Immature natural killer cell (primary cell): Measurements from ENCODE around the gene RHOU. TPM values are rescaled to one million over a fixed set of nuclear protein-coding genes. Genes with fewer than 3 reads are reported as not detected.

Experiments
- DNase-seq, 3 donors: peaks; one replicate each; pipeline ENCODE4 v3.0.0; 2022; ENCODE audit warnings: mixed read lengths in 1 of 3
- H3K27ac Mint-ChIP-seq, 6 donors: one replicate each; pipeline ENCODE4 v1.8.0; 2020; ENCODE audit warnings: mixed read lengths in 6 of 6, mild to moderate bottlenecking in 5 of 6, inconsistent platforms in 4 of 6, moderate library complexity in 3 of 6
- H3K27me3 Mint-ChIP-seq, 3 donors: one replicate each; pipeline ENCODE4 v1.8.0; 2020 to 2021; ENCODE audit warnings: low read depth in 3 of 3, mild to moderate bottlenecking in 3 of 3, mixed read lengths in 3 of 3, moderate library complexity in 3 of 3, inconsistent platforms in 1 of 3
- H3K36me3 Mint-ChIP-seq, 3 donors: one replicate each; pipeline ENCODE4 v1.8.0; 2020; ENCODE audit warnings: mixed read lengths in 3 of 3, inconsistent platforms in 2 of 3, mild to moderate bottlenecking in 2 of 3
- H3K4me1 Mint-ChIP-seq, 2 donors: one replicate each; pipeline ENCODE4 v1.8.0; 2020; ENCODE audit warnings: inconsistent platforms in 2 of 2, mild to moderate bottlenecking in 2 of 2, mixed read lengths in 2 of 2, moderate library complexity in 1 of 2
- H3K4me3 Mint-ChIP-seq, 5 donors: one replicate each; pipeline ENCODE4 v1.8.0; 2020; ENCODE audit warnings: mild to moderate bottlenecking in 5 of 5, mixed read lengths in 5 of 5, inconsistent platforms in 3 of 5, moderate library complexity in 3 of 5
- H3K9me3 Mint-ChIP-seq, 6 donors: one replicate each; pipeline ENCODE4 v1.8.0; 2020; ENCODE audit warnings: mild to moderate bottlenecking in 6 of 6, mixed read lengths in 6 of 6, inconsistent platforms in 4 of 6, moderate library complexity in 3 of 6
- polyA plus RNA-seq, 3 donors: library from polyadenylated mRNA; unstranded; fragments of 300-500 nt; fragmentation: Illumina TruSeq; gene quantifications; one replicate each; pipeline ENCODE4 v1.2.3, GENCODE V29; 2021

RHOU gene
- polyA plus RNA-seq, 3 donors from 2014 or later, result 0.22 to 0.29 TPM; not detected in 1

GRCh38 chr1:228723287-228723686, 12.0 kb upstream of the RHOU start:
- DNase-seq, result no peak
- Mint-ChIP-seq H3K9me3 (no peaks in the 10 kb centered on the region), H3K27me3 (peaks cover 2 to 4% (median 4%) of the 10 kb centered on the region in 3 donors), H3K4me3 (no peak overlapping the region), H3K27ac (no peak overlapping the region), H3K36me3 (no peaks in the 10 kb centered on the region), H3K4me1 (no peaks in the 10 kb centered on the region)

DNA sequence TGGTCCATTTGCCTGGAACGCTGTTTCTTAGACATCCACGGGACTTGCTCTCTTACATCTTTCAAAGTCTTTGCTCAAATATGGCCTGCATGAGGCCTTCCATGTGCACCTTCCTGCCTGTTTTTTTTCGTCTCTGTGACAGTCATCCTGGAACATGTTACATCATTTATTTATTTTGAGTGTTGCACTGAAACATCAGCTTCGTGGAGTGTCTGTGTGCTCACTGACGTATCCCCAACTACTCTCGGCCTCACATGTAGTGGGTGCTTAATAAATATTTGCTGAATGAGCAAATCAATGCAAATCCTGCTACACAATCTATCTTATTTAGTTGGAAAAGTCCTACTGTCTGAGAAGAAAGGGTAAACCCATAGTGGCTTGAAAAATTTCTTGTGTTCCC, 11.4 kb upstream of the RHOU start:
- Mint-ChIP-seq H3K27ac (no peak overlapping the region), H3K9me3 (no peaks in the 10 kb centered on the region), H3K36me3 (no peaks in the 10 kb centered on the region), H3K4me1 (no peaks in the 10 kb centered on the region), H3K4me3 (peak overlapping the region in 1 of 5 donors; percentile 0), H3K27me3 (peaks cover 2 to 4% (median 4%) of the 10 kb centered on the region in 3 donors)
- no peak for DNase-seq

GRCh38 chr1:228725178-228725577, 10.1 kb upstream of the RHOU start:
- peaks cover 2 to 7% (median 4%) of the 10 kb centered on the region in 3 donors for H3K27me3 Mint-ChIP-seq
- H3K4me3 Mint-ChIP-seq, result no peak overlapping the region
- no peak for DNase-seq
- no peaks in the 10 kb centered on the region for H3K9me3 Mint-ChIP-seq
- H3K4me1 Mint-ChIP-seq, result no peaks in the 10 kb centered on the region
- no peak overlapping the region for H3K27ac Mint-ChIP-seq
- H3K36me3 Mint-ChIP-seq, result no peaks in the 10 kb centered on the region

GRCh38 chr1:228727681-228728171, 7.6 kb upstream of the RHOU start:
- Mint-ChIP-seq H3K4me1 (no peaks in the 10 kb centered on the region), H3K4me3 (no peak overlapping the region), H3K27me3 (peaks cover 4 to 7% (median 4%) of the 10 kb centered on the region in 3 donors), H3K36me3 (peaks cover 0 to 7% (median 0%) of the 10 kb centered on the region in 3 donors), H3K27ac (no peak overlapping the region), H3K9me3 (no peaks in the 10 kb centered on the region)
- DNase-seq, result no peak

DNA sequence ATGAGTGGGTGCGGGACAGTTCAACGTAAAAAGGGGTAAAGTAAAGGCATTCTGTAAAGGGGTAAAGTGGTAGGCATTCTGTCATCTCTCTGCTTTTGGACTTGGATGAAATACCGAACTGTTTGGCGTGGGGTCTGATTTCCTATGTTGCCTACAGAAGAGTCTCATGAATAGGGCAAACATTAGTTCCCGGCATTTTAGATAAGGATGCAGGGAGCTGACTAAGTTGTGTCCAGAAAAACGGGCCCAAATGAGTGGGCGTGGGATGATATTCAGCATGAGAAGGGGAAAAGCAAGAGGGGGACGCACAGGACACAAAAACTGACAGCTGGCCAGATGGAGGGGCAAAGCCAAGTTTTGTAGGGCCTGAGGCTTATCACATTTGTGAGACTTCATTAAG, 2.9 kb upstream of the RHOU start:
- Mint-ChIP-seq H3K27me3 (peaks cover 3 to 14% (median 4%) of the 10 kb centered on the region in 3 donors), H3K36me3 (peaks cover 0 to 7% (median 0%) of the 10 kb centered on the region in 3 donors), H3K9me3 (no peaks in the 10 kb centered on the region), H3K4me1 (peaks cover 11 to 16% of the 10 kb centered on the region in 2 donors), H3K27ac (no peak overlapping the region), H3K4me3 (peak overlapping the region in 1 of 5 donors; percentile 29)
- DNase-seq, result no peak

DNA sequence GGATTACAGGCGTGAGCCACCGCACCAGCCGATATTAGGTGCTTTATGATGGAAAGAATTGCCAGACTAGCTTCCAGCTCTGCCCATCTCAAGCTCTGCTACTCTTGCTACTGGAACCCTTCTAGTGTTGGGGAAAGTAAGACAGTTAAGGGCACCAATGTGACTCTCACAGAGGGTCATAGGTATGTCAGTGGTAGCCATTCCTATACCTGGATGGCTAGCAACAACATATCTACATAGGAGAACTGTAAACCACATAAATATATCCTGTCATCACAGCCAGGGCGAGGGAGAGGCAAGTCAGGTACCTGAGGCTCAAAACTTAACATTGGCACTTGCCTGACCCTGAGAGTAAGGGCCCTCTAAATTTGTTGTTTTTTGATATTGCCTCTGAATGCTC, 1.7 kb upstream of the RHOU start:
- H3K4me3 Mint-ChIP-seq, result no peak overlapping the region
- no peak overlapping the region for H3K27ac Mint-ChIP-seq
- peaks cover 0 to 7% (median 0%) of the 10 kb centered on the region in 3 donors for H3K36me3 Mint-ChIP-seq
- H3K4me1 Mint-ChIP-seq, result peaks cover 11 to 16% of the 10 kb centered on the region in 2 donors
- no peaks in the 10 kb centered on the region for H3K9me3 Mint-ChIP-seq
- H3K27me3 Mint-ChIP-seq, result peaks cover 3 to 12% (median 4%) of the 10 kb centered on the region in 3 donors
- DNase-seq, result no peak

- H3K27me3 Mint-ChIP-seq, result peaks cover 4 to 13% (median 8%) of the 10 kb centered on the region in 3 donors
- H3K27ac Mint-ChIP-seq, result peak overlapping the region in 1 of 6 donors; percentile 17
- H3K4me1 Mint-ChIP-seq, result peaks cover 12 to 16% of the 10 kb centered on the region in 2 donors
- no peaks in the 10 kb centered on the region for H3K9me3 Mint-ChIP-seq
- H3K36me3 Mint-ChIP-seq, result peaks cover 0 to 11% (median 7%) of the 10 kb centered on the region in 3 donors
- peak overlapping the region; percentile 64 to 84 (median 81) for H3K4me3 Mint-ChIP-seq
- DNase-seq, result peak; percentile 6 to 22 (median 15)
Measured at GRCh38 chr1:228735871-228736586, 750 bp downstream of the RHOU start.

DNA sequence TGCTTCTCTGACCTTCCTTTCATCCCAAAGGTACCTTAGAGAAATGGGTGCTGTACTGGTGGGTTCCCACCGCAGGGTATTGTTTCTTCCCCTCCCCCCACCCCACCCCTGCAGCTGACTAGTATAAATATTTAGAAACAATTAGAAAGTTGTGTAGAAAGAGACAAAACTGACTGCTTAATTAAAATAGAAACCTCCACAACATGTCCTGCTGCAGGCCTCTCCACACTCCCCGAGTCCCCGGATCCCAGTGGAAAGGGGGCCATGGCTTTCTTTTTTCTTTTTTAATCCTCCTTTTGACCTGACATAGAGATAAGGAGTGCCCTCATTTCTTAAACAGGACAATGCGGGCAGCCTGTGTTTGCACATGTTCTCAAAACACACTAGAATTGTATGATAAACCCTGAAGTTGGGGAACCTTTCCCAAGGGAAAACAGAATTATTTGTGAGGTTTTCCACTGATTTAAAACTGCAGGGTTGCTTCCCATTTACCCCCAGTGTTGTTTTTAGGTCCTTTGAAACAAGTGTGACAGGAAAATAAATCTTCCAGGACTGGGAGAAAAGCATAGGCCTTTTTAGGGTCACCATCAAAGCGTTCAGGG, 1.7 kb downstream of the RHOU start:
- no peak for DNase-seq
- H3K27me3 Mint-ChIP-seq, result peaks cover 4 to 13% (median 8%) of the 10 kb centered on the region in 3 donors
- peak overlapping the region; percentile 64 to 82 (median 73) for H3K4me3 Mint-ChIP-seq
- no peak overlapping the region for H3K27ac Mint-ChIP-seq
- no peaks in the 10 kb centered on the region for H3K9me3 Mint-ChIP-seq
- H3K4me1 Mint-ChIP-seq, result peaks cover 12 to 16% of the 10 kb centered on the region in 2 donors
- H3K36me3 Mint-ChIP-seq, result peaks cover 0 to 7% (median 7%) of the 10 kb centered on the region in 3 donors

DNA sequence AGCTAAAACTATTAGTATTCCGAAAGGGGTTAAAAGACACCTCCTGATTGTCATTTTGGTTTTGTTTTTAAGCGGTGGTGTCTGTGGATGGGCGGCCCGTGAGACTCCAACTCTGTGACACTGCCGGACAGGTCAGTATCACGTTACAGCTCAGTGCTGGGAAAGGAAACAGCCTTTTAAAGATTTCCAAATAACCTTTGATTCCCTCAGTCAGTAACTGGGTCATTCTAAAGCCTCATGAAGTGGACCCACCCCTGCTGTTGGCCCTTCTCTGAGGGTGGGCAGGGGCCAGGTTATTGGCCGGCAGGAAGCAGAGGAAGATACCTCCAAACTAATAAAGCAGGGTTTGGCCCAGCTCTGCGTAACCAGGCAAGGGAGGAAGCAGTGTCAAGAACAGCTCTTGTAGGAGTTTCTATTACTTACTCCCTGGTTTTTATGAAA, 2.3 kb downstream of the RHOU start:
- DNase-seq, result no peak
- Mint-ChIP-seq H3K27me3 (peaks cover 0 to 13% (median 8%) of the 10 kb centered on the region in 3 donors), H3K4me3 (peak overlapping the region in 1 of 5 donors; percentile 22), H3K9me3 (no peaks in the 10 kb centered on the region), H3K36me3 (peaks cover 0 to 9% (median 9%) of the 10 kb centered on the region in 3 donors), H3K4me1 (peaks cover 12 to 16% of the 10 kb centered on the region in 2 donors), H3K27ac (no peak overlapping the region)

GRCh38 chr1:228739826-228740225, 4.5 kb downstream of the RHOU start:
- Mint-ChIP-seq H3K27ac (no peak overlapping the region), H3K9me3 (no peaks in the 10 kb centered on the region), H3K27me3 (peaks cover 0 to 8% (median 6%) of the 10 kb centered on the region in 3 donors), H3K36me3 (peaks cover 0 to 22% (median 22%) of the 10 kb centered on the region in 3 donors), H3K4me1 (peaks cover 7 to 10% of the 10 kb centered on the region in 2 donors), H3K4me3 (no peak overlapping the region)
- no peak for DNase-seq

GRCh38 chr1:228740543-228741317, 5.5 kb downstream of the RHOU start:
- Mint-ChIP-seq H3K36me3 (peaks cover 0 to 22% (median 22%) of the 10 kb centered on the region in 3 donors), H3K27me3 (peaks cover 0 to 8% (median 6%) of the 10 kb centered on the region in 3 donors), H3K9me3 (no peaks in the 10 kb centered on the region), H3K27ac (no peak overlapping the region), H3K4me3 (no peak overlapping the region), H3K4me1 (peaks cover 7 to 8% of the 10 kb centered on the region in 2 donors)
- no peak for DNase-seq

- peaks cover 0 to 5% (median 3%) of the 10 kb centered on the region in 3 donors for H3K27me3 Mint-ChIP-seq
- H3K4me3 Mint-ChIP-seq, result no peak overlapping the region
- H3K36me3 Mint-ChIP-seq, result peaks cover 0 to 22% (median 22%) of the 10 kb centered on the region in 3 donors
- no peak for DNase-seq
- H3K27ac Mint-ChIP-seq, result no peak overlapping the region
- H3K4me1 Mint-ChIP-seq, result peaks cover 0 to 2% of the 10 kb centered on the region in 2 donors
- no peaks in the 10 kb centered on the region for H3K9me3 Mint-ChIP-seq
Measured at GRCh38 chr1:228742281-228742860, 7.1 kb downstream of the RHOU start.

- Mint-ChIP-seq H3K36me3 (peaks cover 0 to 22% (median 22%) of the 10 kb centered on the region in 3 donors), H3K27ac (no peak overlapping the region), H3K27me3 (peaks cover 0 to 8% (median 3%) of the 10 kb centered on the region in 3 donors), H3K9me3 (no peaks in the 10 kb centered on the region), H3K4me1 (peaks cover 8 to 10% of the 10 kb centered on the region in 2 donors), H3K4me3 (no peak overlapping the region)
- no peak for DNase-seq
Measured at GRCh38 chr1:228743405-228743804, 8.1 kb downstream of the RHOU start.
